Smooth muscle cell (in vitro differentiated cells): Measurements from ENCODE around the gene TEX261. TPM values are rescaled to one million over a fixed set of nuclear protein-coding genes. Genes with fewer than 3 reads are reported as not detected.

Experiments used
- DNase-seq: peaks from one replicate; lab custom pipeline; 2025; ENCODE audit not compliant: unreplicated experiment; lab: John Stamatoyannopoulos, UW
- H2AFZ ChIP-seq: fragments of 200-600 bp; sonication (generic); 2 replicates; pipeline ENCODE4 v1.6.0; 2016; ENCODE audit warnings: antibody characterized with exemption, low read depth, mild to moderate bottlenecking
- H3F3A ChIP-seq: fragments of 200-600 bp; sonication (generic); 2 replicates; pipeline ENCODE4 v1.6.0; 2017; ENCODE audit warnings: antibody characterized with exemption, low read depth
- H3K27ac ChIP-seq: fragments of 200-600 bp; sonication (generic); 2 replicates; pipeline ENCODE4 v1.5.1; 2016; ENCODE audit warnings: low read depth, mild to moderate bottlenecking
- H3K27me3 ChIP-seq: fragments of 200-600 bp; sonication (generic); 2 replicates; pipeline ENCODE4 v1.6.1; 2016; ENCODE audit warnings: low read depth, mild to moderate bottlenecking
- H3K36me3 ChIP-seq: fragments of 200-600 bp; sonication (generic); 2 replicates; pipeline ENCODE4 v1.5.1; 2016; ENCODE audit warnings: low read depth
- H3K4me1 ChIP-seq: fragments of 200-600 bp; sonication (generic); 2 replicates; pipeline ENCODE4 v1.5.1; 2016; ENCODE audit warnings: low read depth
- H3K4me2 ChIP-seq: fragments of 200-600 bp; sonication (generic); 2 replicates; pipeline ENCODE4 v1.6.0; 2016; ENCODE audit warnings: mild to moderate bottlenecking
- H3K4me3 ChIP-seq: fragments of 200-600 bp; sonication (generic); 2 replicates; pipeline ENCODE4 v1.5.1; 2016; ENCODE audit warnings: mild to moderate bottlenecking
- H3K79me2 ChIP-seq: fragments of 200-600 bp; sonication (generic); 2 replicates; pipeline ENCODE4 v1.6.0; 2016; ENCODE audit warnings: low read depth, mild to moderate bottlenecking
- H3K9ac ChIP-seq: fragments of 200-600 bp; sonication (generic); 2 replicates; pipeline ENCODE4 v1.6.0; 2016; ENCODE audit warnings: low read depth
- H3K9me3 ChIP-seq: fragments of 200-600 bp; sonication (generic); replicated peaks from 2 replicates; pipeline ENCODE4 v1.5.1; 2016; ENCODE audit warnings: low read depth
- H4K20me1 ChIP-seq: fragments of 200-600 bp; sonication (generic); 2 replicates; pipeline ENCODE4 v1.6.0; 2016; ENCODE audit warnings: low read depth
- CTCF ChIP-seq: fragments of 200-600 bp; sonication (generic); IDR thresholded peaks from 2 replicates; pipeline ENCODE4 v1.5.1; 2017; ENCODE audit warnings: borderline replicate concordance, mild to moderate bottlenecking, antibody characterized with exemption; ENCODE audit not compliant: insufficient read depth, poor library complexity, severe bottlenecking
- WGBS: methylation state at CpG from one replicate; pipeline ENCODE4 v1.1.7; 2016; ENCODE audit warnings: low lambda C conversion rate; 5-methylcytosine and 5-hydroxymethylcytosine counted together
- polyA plus RNA-seq: library from polyadenylated mRNA; unstranded; fragments of >200 nt; fragmentation: Nextera tagmentation; extraction: Ambion mirVana; gene quantifications from 2 replicates; pipeline ENCODE4 v1.2.1, GENCODE V29; 2016
- total RNA-seq: library from RNA; depleted of rRNA; stranded (reverse); fragments of >200 nt; gene quantifications from 2 replicates; pipeline ENCODE4 v1.2.3, GENCODE V29; 2014

The TEX261 gene
- total and polyA plus RNA-seq, 2 experiments from 2014 or later, result 29.3 to 35.2 TPM

GRCh38 chr2:70965506-70965905 is 29.2 kb downstream of the TEX261 start:
- WGBS, result 77% methylated on average over 14 of the region's 14 CpGs
- peak overlapping the region; percentile 42 for H3K4me3 ChIP-seq
- H2AFZ ChIP-seq, result no peak overlapping the region
- no peaks in the 10 kb centered on the region for H3K4me1 ChIP-seq
- no peaks in the 10 kb centered on the region for H3K36me3 ChIP-seq
- H3F3A ChIP-seq, result no peaks in the 10 kb centered on the region
- H4K20me1 ChIP-seq, result no peaks in the 10 kb centered on the region
- no peak for TF ChIP-seq CTCF
- no peak overlapping the region for H3K27ac ChIP-seq
- H3K9me3 ChIP-seq, result no peaks in the 10 kb centered on the region
- no peak overlapping the region for H3K9ac ChIP-seq
- DNase-seq, result no peak
- H3K27me3 ChIP-seq, result peaks cover 89% of the 10 kb centered on the region
- peak overlapping the region; percentile 89 for H3K4me2 ChIP-seq
- no peaks in the 10 kb centered on the region for H3K79me2 ChIP-seq

GRCh38 chr2:70964596-70965386 is 29.9 kb downstream of the TEX261 start:
- no peak for DNase-seq
- Histone ChIP-seq H3K27me3 (peaks cover 82% of the 10 kb centered on the region), H3K4me1 (no peaks in the 10 kb centered on the region), H4K20me1 (no peaks in the 10 kb centered on the region), H2AFZ (no peak overlapping the region), H3K27ac (no peak overlapping the region), H3F3A (no peaks in the 10 kb centered on the region), H3K9ac (no peak overlapping the region), H3K9me3 (no peaks in the 10 kb centered on the region), H3K4me3 (peak overlapping the region; percentile 42), H3K36me3 (no peaks in the 10 kb centered on the region), H3K4me2 (peak overlapping the region; percentile 89), H3K79me2 (no peaks in the 10 kb centered on the region)
- 9% methylated on average over 48 of the region's 59 CpGs for WGBS
- peak; percentile 67 for TF ChIP-seq CTCF

GRCh38 chr2:70964133-70964532 is 30.5 kb downstream of the TEX261 start:
- Histone ChIP-seq H3K79me2 (no peaks in the 10 kb centered on the region), H3K4me1 (no peaks in the 10 kb centered on the region), H3K27me3 (peaks cover 75% of the 10 kb centered on the region), H3K4me3 (no peak overlapping the region), H2AFZ (no peak overlapping the region), H3F3A (no peaks in the 10 kb centered on the region), H3K27ac (no peak overlapping the region), H4K20me1 (no peaks in the 10 kb centered on the region), H3K9ac (no peak overlapping the region), H3K36me3 (no peaks in the 10 kb centered on the region), H3K4me2 (no peak overlapping the region), H3K9me3 (no peaks in the 10 kb centered on the region)
- 82% methylated on average over 4 of the region's 4 CpGs for WGBS
- TF ChIP-seq CTCF, result no peak
- no peak for DNase-seq
